Measurements from ENCODE around the gene ADGRG7.

The ADGRG7 gene

DNA sequence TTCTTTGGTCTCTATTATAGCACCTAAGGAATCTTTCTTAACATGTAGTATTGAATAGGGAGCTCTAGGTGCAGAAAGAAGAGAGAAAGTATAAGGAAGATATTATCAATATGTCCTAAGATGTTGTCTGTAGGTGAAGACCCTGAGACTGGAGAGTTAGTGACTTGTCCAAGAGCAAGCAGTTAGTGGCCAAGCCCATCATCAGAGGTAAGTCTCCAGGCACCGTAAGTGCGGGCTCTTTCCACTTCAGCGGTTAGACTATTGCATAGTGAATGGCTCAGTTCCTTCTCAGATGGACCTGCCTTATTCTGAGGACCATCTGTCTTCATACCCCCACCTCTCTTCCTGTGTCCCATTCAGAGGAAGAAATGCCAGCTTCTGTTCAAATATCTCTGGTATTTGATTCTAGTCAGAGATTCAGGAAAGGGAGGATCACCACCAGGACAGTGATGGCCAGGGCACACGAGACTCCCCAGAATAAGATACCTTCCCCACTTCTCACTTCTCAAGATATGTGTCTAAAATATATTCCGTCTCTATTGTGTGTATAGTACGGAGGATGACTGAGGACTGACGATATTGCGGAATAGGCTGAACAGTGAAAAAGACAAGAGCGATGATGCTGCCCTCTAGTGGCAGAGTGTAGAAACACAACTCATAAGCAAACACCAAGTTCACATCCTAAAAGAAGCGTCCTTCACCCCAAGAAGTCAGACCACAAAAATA lies 19.1 kb upstream of the ADGRG7 start:
- no peak overlapping the region for H3K23ac ChIP-seq (ENCODE audit: low read length)

DNA sequence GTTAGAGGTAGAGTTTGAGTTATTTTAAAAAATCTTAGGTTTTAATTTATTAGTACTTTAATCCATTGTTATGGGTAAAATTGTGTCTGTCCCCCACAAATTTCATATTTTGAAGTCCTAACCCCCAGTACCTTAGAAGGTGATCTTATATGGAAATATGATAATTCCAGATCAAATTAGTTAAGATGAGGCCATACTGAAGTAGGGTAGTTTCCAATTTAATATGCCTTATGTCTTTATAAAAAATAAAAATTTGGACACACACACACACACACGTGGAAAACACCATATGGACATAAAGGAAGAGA lies 18.6 kb upstream of the ADGRG7 start:
- Histone ChIP-seq H2AK5ac (ENCODE audit: low read length) (no peak overlapping the region), H4K5ac (ENCODE audit: low read length) (no peak overlapping the region), H3K27me3 (ENCODE audit: insufficient read depth, low read length, poor library complexity) (no peaks in the 10 kb centered on the region), H3K23ac (ENCODE audit: low read length) (no peak overlapping the region), H2BK120ac (ENCODE audit: low read depth, low read length) (no peak overlapping the region), H3K4me2 (ENCODE audit: low read length) (no peak overlapping the region), H3K4me3 (ENCODE audit: low read length) (no peak overlapping the region), H3K27ac (ENCODE audit: low read depth, low read length) (no peak overlapping the region), H2BK5ac (ENCODE audit: low read length) (no peak overlapping the region), H3K79me2 (ENCODE audit: control insufficient read depth, insufficient read depth, low read length) (no peaks in the 10 kb centered on the region), H2BK15ac (replicated peaks; ENCODE audit: low read depth) (no peak overlapping the region), H3K79me1 (ENCODE audit: low read length) (no peaks in the 10 kb centered on the region), H3K36me3 (ENCODE audit: control insufficient read depth, insufficient read depth, low read length) (no peaks in the 10 kb centered on the region), H3K18ac (ENCODE audit: low read length) (no peak overlapping the region), H3K4ac (ENCODE audit: low read depth, low read length) (no peak overlapping the region), H4K8ac (ENCODE audit: low read depth, low read length) (no peak overlapping the region), H3K9ac (ENCODE audit: low read length) (no peak overlapping the region), H3K4me1 (ENCODE audit: control insufficient read depth, low read depth, low read length) (no peaks in the 10 kb centered on the region), H3K56ac (ENCODE audit: low read length) (no peak overlapping the region)
- no peak for DNase-seq
- no CpG with 5 or more reads among the region's 1 CpG for WGBS (ENCODE audit: extremely low coverage, insufficient coverage, low lambda C conversion rate)

More for the DNA sequence above, 19.1 kb upstream of the ADGRG7 start:
- H3K4me3 ChIP-seq (ENCODE audit: low read length): no peak overlapping the region
- H4K8ac ChIP-seq (ENCODE audit: low read depth, low read length): no peak overlapping the region
- H3K79me2 ChIP-seq (ENCODE audit: control insufficient read depth, insufficient read depth, low read length): no peaks in the 10 kb centered on the region
- H3K56ac ChIP-seq (ENCODE audit: low read length): peak overlapping the region; percentile 40
- no peaks in the 10 kb centered on the region for H3K79me1 ChIP-seq (ENCODE audit: low read length)
- no peak overlapping the region for H3K27ac ChIP-seq (ENCODE audit: low read depth, low read length)
- DNase-seq: peak; percentile 62
- H4K5ac ChIP-seq (ENCODE audit: low read length): no peak overlapping the region
- peak overlapping the region; percentile 45 for H3K18ac ChIP-seq (ENCODE audit: low read length)
- no peak overlapping the region for H3K9ac ChIP-seq (ENCODE audit: low read length)
- no peaks in the 10 kb centered on the region for H3K4me1 ChIP-seq (ENCODE audit: control insufficient read depth, low read depth, low read length)
- no peak overlapping the region for H2BK15ac ChIP-seq (replicated peaks; ENCODE audit: low read depth)
- WGBS (ENCODE audit: extremely low coverage, insufficient coverage, low lambda C conversion rate): no CpG with 5 or more reads among the region's 10 CpGs
- H2AK5ac ChIP-seq (ENCODE audit: low read length): no peak overlapping the region
- peak overlapping the region; percentile 14 for H3K4me2 ChIP-seq (ENCODE audit: low read length)
- no peak overlapping the region for H2BK120ac ChIP-seq (ENCODE audit: low read depth, low read length)
- H3K4ac ChIP-seq (ENCODE audit: low read depth, low read length): no peak overlapping the region
- no peaks in the 10 kb centered on the region for H3K27me3 ChIP-seq (ENCODE audit: insufficient read depth, low read length, poor library complexity)
- H3K36me3 ChIP-seq (ENCODE audit: control insufficient read depth, insufficient read depth, low read length): no peaks in the 10 kb centered on the region
- H2BK5ac ChIP-seq (ENCODE audit: low read length): no peak overlapping the region

DNA sequence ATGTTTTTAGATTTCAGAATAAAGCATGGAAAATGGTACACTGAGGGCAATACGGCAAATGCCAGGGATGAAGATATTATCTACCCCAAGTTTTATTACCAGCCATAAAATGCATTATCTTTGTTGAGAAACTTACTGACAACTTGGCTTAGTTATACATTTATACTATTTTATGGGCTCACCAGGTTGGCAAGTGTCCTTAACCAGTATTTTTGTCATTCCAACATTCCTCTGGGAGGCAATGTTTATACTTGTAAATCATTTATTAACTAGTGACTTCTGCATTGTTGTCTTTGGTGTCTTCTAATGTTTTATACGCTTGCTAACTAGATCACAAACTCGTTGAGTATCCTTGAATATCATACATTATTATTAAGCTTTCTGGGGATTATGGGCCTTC lies 18.0 kb upstream of the ADGRG7 start:
- no peaks in the 10 kb centered on the region for H3K79me1 ChIP-seq (ENCODE audit: low read length)
- WGBS (ENCODE audit: extremely low coverage, insufficient coverage, low lambda C conversion rate): no CpG with 5 or more reads among the region's 3 CpGs
- H3K23ac ChIP-seq (ENCODE audit: low read length): no peak overlapping the region
- no peak overlapping the region for H4K5ac ChIP-seq (ENCODE audit: low read length)
- DNase-seq: no peak
- no peak overlapping the region for H2BK5ac ChIP-seq (ENCODE audit: low read length)
- H3K79me2 ChIP-seq (ENCODE audit: control insufficient read depth, insufficient read depth, low read length): no peaks in the 10 kb centered on the region
- H3K27me3 ChIP-seq (ENCODE audit: insufficient read depth, low read length, poor library complexity): no peaks in the 10 kb centered on the region
- H3K56ac ChIP-seq (ENCODE audit: low read length): no peak overlapping the region
- H2BK120ac ChIP-seq (ENCODE audit: low read depth, low read length): no peak overlapping the region
- H3K4me3 ChIP-seq (ENCODE audit: low read length): no peak overlapping the region
- H3K9ac ChIP-seq (ENCODE audit: low read length): no peak overlapping the region
- H3K4ac ChIP-seq (ENCODE audit: low read depth, low read length): no peak overlapping the region
- no peak overlapping the region for H4K8ac ChIP-seq (ENCODE audit: low read depth, low read length)
- no peak overlapping the region for H3K4me2 ChIP-seq (ENCODE audit: low read length)
- no peak overlapping the region for H2BK15ac ChIP-seq (replicated peaks; ENCODE audit: low read depth)
- no peak overlapping the region for H2AK5ac ChIP-seq (ENCODE audit: low read length)
- H3K18ac ChIP-seq (ENCODE audit: low read length): no peak overlapping the region
- H3K4me1 ChIP-seq (ENCODE audit: control insufficient read depth, low read depth, low read length): no peaks in the 10 kb centered on the region
- no peak overlapping the region for H3K27ac ChIP-seq (ENCODE audit: low read depth, low read length)
- H3K36me3 ChIP-seq (ENCODE audit: control insufficient read depth, insufficient read depth, low read length): no peaks in the 10 kb centered on the region

DNA sequence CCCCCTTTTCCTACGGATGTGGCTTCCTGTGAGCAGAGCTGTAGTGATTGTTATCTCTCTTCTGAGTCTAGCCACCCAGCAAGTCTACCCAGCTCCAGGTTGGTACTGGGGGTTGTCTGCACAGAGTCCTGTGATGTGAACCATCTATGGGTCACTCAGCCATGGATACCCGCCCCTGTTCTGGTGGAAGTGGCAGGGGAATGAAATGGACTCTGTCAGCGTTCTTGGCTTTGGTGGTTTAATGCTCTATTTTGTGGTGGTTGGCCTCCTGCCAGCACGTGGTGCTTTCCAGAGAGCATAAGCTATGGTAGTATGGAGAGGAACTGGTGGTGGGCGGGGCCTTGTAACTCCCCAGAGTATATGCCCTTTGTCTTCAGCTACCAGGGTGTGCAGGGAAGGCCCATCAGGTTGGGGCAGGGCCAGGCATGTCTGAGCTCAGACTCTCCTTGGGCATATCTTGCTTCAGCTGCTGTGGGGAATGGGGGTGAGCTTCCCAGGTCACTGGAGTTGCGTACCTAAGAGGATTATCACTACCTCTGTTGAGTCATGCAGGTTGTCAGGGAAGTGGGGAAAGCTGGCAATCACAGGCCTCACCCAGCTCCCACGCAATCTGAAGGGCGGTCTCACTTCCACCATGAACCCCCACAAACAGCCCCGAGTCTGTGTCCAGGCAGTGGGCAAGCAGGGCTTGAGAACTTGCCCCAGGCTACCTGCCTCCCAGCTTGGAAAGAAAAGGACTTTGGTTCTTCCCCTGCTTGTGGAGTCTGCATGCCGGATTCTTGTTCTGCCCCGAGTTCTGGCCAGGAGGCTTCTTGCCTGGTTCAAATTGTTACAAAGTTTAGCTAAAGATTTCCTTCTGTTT lies 9.0 kb upstream of the ADGRG7 start:
- no CpG with 5 or more reads among the region's 11 CpGs for WGBS (ENCODE audit: extremely low coverage, insufficient coverage, low lambda C conversion rate)
- H3K79me2 ChIP-seq (ENCODE audit: control insufficient read depth, insufficient read depth, low read length): no peaks in the 10 kb centered on the region
- H3K4ac ChIP-seq (ENCODE audit: low read depth, low read length): no peak overlapping the region
- no peak overlapping the region for H3K9ac ChIP-seq (ENCODE audit: low read length)
- H3K18ac ChIP-seq (ENCODE audit: low read length): no peak overlapping the region
- H3K23ac ChIP-seq (ENCODE audit: low read length): no peak overlapping the region
- peak overlapping the region; percentile 76 for H2BK120ac ChIP-seq (ENCODE audit: low read depth, low read length)
- H2BK15ac ChIP-seq (replicated peaks; ENCODE audit: low read depth): no peak overlapping the region
- H2AK5ac ChIP-seq (ENCODE audit: low read length): no peak overlapping the region
- DNase-seq: peak; percentile 10
- no peak overlapping the region for H2BK5ac ChIP-seq (ENCODE audit: low read length)
- no peak overlapping the region for H4K8ac ChIP-seq (ENCODE audit: low read depth, low read length)
- H3K27me3 ChIP-seq (ENCODE audit: insufficient read depth, low read length, poor library complexity): no peaks in the 10 kb centered on the region
- H3K56ac ChIP-seq (ENCODE audit: low read length): no peak overlapping the region
- H3K4me2 ChIP-seq (ENCODE audit: low read length): no peak overlapping the region
- H3K4me1 ChIP-seq (ENCODE audit: control insufficient read depth, low read depth, low read length): no peaks in the 10 kb centered on the region
- no peak overlapping the region for H3K4me3 ChIP-seq (ENCODE audit: low read length)
- no peaks in the 10 kb centered on the region for H3K36me3 ChIP-seq (ENCODE audit: control insufficient read depth, insufficient read depth, low read length)
- H3K79me1 ChIP-seq (ENCODE audit: low read length): no peaks in the 10 kb centered on the region
- H3K27ac ChIP-seq (ENCODE audit: low read depth, low read length): no peak overlapping the region
- H4K5ac ChIP-seq (ENCODE audit: low read length): no peak overlapping the region

DNA sequence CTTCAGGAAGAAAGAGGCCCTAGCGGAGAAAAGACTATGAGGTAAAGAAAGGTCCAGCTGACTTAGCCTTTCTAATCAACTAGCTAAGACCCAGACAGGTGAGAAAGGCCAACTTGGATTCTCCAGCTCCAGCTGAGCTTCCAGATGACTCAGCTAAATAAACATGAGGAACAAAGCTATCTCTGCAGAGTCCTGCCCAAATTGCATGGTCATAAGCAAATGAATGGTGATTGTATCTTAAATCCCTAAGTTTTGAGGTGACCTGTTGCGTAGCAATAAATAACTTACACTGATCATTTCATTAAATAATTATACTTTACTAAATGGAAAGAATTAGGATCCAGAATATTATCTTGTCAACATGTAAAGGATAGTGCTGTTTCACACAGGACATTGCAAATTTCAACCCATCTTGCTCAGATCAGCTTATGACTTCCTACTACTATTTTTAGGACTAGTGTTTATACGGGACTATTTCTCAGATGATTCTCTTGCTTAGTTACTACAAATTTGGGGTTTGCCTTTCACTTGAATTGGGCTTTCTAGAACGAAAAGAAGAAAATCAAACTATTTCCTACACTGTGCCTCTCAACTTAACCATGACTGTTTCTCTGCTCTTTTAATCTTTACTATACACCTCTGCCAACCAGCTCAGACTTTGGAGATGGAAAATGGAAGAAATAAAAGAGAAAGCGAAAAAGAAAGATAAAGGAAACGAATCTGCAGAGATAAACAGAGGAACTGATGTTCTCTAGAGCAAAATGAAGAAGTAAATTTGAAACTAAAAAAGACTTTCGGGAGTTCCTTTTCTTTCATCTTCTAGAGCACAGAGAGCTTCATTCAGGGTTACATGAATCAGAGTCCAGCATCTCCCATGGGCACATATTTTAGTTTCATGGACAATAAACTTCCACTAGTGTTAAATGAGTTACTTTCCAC lies 6.6 kb upstream of the ADGRG7 start:
- Histone ChIP-seq H3K79me1 (ENCODE audit: low read length) (no peaks in the 10 kb centered on the region), H3K23ac (ENCODE audit: low read length) (no peak overlapping the region), H2BK15ac (replicated peaks; ENCODE audit: low read depth) (peak overlapping the region; percentile 60), H3K4me2 (ENCODE audit: low read length) (no peak overlapping the region), H3K36me3 (ENCODE audit: control insufficient read depth, insufficient read depth, low read length) (no peaks in the 10 kb centered on the region), H2AK5ac (ENCODE audit: low read length) (no peak overlapping the region), H3K79me2 (ENCODE audit: control insufficient read depth, insufficient read depth, low read length) (no peaks in the 10 kb centered on the region), H2BK5ac (ENCODE audit: low read length) (peak overlapping the region; percentile 76), H3K4me3 (ENCODE audit: low read length) (no peak overlapping the region), H2BK120ac (ENCODE audit: low read depth, low read length) (no peak overlapping the region), H3K4ac (ENCODE audit: low read depth, low read length) (no peak overlapping the region), H3K18ac (ENCODE audit: low read length) (peak overlapping the region; percentile 83), H4K5ac (ENCODE audit: low read length) (no peak overlapping the region), H3K27ac (ENCODE audit: low read depth, low read length) (peak overlapping the region; percentile 87), H3K56ac (ENCODE audit: low read length) (no peak overlapping the region), H3K4me1 (ENCODE audit: control insufficient read depth, low read depth, low read length) (no peaks in the 10 kb centered on the region), H4K8ac (ENCODE audit: low read depth, low read length) (no peak overlapping the region), H3K27me3 (ENCODE audit: insufficient read depth, low read length, poor library complexity) (no peaks in the 10 kb centered on the region), H3K9ac (ENCODE audit: low read length) (no peak overlapping the region)
- DNase-seq: peak; percentile 95
- no CpG with 5 or more reads among the region's 7 CpGs for WGBS (ENCODE audit: extremely low coverage, insufficient coverage, low lambda C conversion rate)

Data from mesendoderm (in vitro differentiated cells).